HG03025 (cell line): ENCODE data around the gene TBCK.

Experiments used
- ATAC-seq: cut with Tn5 transposase; IDR thresholded peaks from one replicate; pipeline ENCODE4 v1.9.1; 2021; ENCODE audit warnings: mild to moderate bottlenecking, moderate library complexity; ENCODE audit not compliant: unreplicated experiment, low FRiP score

TBCK gene

DNA sequence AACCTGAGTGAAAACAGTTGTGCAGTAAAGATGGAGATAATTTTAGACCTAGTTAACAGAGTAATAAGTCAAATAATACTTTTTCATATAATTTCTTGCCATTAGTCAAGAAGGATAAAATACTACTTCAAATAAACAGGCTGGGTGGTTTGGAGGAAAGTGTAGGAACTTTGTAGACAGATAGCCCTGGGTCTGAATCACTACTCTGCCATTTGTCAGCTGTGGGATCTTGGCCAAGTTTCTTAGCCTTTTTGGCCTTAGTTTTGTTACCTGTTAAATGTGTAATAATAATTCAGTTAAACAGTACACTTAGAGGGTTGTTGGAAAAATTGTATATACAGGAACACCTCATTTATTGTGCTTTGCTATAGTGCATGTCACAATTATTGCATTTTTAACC, 257.1 kb downstream of the TBCK start:
- ATAC-seq = no peak

DNA sequence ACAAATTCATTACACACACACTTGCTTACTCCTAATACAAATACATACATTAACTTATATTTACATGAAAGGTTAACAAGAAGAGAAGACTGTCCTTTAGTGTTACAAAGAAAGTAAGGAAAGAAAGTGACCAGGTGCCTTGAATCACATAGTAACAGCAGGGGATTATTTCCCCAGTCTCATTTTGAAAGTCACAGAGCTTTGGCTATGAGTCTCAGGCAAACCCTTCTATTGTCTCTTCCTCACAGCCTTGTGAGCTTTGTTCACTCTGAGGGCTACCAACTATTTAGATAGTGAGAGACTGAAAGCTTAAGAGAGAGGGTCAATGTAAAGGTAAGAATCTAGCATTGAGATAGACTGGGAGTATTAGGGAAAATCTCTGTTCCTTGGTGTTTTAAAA, 259.1 kb downstream of the TBCK start:
- ATAC-seq = no peak

DNA sequence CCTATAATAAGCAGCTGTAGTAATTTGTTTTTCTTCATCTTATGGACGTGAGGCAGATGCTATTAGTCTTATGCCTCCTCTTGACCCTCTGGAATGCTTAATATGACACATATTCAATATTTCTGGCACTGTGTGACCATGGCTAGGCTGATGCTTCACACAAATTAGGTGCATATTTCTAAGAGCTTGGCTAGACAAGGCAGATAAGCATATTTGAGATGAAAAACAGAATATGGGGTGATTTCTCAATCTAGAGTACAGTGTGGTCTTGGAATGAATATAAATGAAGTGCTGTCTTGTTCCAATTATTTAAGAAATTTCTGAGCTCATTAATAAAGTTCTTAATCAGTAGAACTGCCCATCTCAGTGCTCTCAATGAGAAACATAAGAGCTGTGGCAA, 264.5 kb downstream of the TBCK start:
- ATAC-seq = no peak

DNA sequence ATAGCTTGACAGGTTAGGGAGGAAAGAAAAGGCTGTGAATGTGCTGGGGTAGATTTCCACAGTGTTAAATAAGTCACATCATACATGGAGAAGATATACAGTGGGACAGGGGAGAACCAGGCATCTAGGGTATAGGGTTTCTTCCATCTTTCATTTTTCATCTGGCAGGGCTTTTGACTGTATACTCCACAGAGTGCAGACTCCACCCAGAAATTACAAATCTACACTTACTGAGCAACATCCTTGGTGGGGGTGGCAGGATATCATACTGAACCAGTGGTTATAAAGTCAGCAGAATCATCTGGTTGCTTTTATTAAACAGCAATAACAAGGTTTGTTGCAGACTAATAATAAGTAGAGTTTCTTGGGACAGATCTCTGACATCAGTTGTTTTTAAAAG, 266.5 kb downstream of the TBCK start:
- ATAC-seq = no peak

DNA sequence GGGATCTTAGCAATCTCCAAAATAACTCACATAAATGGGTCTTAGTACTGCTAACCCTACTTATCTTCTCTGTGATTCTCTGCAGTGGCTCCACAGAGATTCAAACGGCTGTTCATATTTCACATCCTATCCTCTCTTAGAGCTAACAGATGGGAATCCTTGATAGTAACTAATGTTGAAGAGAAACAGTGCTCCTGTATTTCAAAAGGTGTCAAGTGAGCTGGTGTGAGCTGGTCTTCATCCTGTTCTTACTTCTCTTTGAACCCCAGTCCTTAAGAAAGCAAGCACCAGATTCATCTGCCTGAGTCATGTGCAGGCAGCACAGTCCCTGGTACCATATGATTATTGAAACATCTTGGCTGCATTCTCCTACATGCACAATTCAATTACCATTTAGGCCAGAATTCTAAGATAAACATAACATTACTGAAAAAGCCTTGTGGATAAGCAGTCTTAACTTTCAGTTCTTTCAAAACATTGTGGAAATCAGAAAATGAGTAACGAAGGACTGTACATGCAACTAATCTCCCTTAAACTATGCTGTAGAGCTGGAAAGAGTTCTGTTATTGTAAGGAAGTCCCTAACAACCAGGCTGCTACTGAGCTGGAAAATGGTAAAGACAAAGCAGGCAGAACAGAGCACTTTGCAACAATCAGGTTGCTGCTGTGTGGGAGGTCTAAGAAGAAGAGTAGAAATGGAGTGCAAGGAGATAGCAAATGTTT, 267.6 kb downstream of the TBCK start:
- ATAC-seq = no peak

DNA sequence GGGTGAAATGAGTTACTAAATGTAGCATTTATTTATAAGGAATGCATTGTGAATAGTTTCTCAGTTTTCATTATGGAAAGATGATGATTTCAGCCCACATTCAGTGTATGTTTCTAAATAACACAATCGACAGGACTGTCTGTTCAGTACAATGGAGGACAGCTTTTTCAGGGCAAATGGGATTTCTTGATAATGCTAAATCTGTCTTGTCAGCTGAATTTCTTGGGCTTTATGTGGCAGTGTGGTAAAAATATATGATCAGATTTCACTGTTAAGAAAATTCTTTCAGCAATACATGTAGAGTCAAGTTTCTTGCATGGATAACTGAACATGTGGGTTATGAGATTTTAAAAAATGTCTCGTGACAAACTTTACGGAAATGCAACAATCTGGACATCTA, 269.9 kb downstream of the TBCK start:
- no peak for ATAC-seq

DNA sequence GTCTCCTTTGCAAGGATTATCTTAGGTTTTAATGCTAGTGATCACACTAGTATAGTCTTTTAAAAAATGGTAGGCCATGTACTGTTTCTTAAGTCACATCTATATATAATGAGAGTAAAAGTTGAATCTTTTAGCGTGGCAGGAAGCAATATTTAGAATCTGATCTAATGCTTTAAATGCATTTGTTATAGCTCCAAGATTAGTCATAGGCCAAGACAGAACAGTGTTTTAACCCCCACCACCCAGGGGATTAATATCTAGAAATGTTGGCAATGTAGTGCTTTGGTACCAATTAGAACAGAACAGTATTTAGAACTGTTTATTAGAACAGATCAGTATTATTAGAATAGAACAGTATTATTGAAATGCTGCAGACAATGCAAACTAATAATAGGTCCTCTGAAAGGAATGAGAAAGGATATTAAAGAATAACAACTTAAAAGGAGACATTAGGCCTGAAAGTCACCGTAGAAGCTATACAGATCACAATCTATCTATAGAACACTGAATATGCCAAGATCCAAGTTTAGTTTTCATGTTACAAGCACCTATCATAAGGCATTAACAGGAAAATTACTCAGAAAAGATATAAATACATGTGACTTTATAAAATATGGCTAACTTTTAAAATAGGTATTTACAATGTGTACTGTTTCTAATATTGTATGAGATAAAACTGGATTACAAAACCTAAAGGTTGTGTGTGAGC, 274.6 kb downstream of the TBCK start:
- no peak for ATAC-seq

DNA sequence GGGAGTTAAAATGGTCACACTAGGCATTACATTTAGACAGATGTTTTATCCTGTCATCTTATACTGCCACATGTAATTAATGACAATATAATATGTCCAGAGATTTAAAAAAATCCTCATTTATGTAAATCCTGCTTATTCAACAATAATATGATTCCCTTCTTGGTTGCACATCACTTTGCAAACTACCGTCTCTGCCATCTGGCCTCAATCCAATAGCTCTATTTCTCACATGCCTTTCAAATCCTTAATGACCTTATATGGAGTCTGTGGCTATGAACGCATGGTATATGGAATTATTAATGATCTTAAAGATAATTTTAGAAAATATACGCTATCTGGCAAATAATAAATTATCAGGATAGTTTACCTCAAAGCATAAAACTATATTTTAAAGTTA, 276.2 kb downstream of the TBCK start:
- ATAC-seq = no peak

DNA sequence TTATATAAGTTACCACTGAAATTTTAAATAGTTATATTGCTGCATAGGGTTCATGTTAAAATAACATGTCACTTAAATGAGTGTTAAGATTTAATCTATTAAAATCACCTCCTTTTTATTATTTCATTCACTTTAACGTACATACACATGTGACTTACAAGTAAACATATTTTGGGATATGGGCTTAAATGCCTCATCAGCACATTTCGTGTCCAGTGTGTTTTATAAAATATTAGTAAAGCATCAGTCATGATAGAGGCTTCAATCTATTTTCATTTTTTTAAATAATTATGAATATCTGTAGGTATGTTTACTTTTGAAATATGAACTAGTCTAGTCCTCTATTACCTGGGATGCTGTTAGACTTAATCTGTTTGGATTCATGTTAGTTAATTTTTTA, 277.1 kb downstream of the TBCK start:
- no peak for ATAC-seq

DNA sequence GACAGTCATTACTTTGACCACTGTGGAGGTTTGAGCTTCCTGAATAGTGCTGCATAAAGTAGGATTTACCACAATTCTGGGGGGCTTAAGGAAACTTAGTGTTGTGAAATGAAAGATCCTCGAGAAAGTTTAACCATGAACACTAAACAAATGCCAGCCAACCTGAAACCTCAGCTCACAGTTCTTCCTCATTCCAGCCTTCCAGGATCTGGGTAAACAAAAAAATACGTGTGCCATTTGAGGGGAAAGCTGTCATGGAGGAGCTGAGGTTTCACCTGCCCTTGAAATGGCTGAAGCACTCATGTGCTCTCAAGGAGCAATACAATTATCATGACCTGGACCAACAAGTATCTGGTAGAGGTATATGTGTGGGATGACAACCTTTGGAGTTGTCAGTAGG, 278.0 kb downstream of the TBCK start:
- no peak for ATAC-seq

DNA sequence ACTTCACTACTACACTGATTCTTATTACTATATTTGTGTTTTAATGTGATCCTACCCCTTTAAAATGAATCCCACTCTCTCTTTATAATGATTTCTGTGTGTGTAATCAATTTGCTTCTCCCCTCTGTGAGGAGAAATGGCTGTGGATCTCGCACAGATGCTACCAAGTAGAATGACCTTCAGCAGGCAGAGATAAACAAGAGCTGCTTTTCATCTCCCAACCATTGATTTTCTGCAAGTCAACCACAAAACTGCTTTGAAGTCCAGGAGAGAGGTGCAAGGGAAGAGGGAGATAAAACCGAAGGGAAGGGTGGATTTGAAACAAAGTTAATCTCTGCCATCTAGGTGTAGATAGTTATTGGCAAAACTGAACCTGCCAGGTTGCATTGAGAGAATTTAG, 279.2 kb downstream of the TBCK start:
- ATAC-seq = no peak

DNA sequence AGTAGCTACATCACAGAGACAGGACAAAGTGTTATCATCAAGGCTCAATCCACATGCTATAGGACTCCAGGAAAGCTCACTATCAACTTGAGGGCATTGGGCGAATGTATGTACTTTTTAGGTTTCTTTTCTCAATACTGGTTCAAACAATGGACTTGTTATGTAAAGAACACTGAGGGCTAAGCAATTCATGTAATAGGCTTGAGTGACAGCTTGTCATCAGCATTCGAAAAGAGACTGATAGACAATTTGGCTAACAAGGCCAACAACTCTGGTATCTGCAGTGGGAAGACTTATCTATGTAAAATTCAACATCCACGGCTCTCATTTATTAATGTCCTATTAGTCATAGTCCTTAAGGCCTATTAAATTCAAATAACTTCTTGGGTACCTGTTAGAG, 279.7 kb downstream of the TBCK start:
- no peak for ATAC-seq

DNA sequence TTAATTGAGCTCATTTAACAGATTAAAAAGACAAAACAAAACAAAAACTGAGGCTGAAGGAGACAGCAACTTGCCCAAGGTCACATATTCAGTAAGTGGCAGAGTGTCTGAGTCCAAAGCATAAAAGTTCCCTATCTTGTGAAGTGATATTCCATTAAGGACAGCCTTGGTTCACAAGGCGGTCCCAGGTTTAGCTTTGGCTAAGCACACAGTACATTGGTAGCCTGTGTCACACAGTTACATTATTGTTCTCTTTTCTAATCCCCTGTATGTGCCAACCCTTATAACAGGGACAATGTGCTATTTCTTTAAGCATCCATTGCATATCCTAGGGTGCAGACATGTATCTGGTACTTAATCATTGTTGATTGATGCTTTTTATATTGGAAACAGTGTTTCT, 280.8 kb downstream of the TBCK start:
- ATAC-seq = no peak

DNA sequence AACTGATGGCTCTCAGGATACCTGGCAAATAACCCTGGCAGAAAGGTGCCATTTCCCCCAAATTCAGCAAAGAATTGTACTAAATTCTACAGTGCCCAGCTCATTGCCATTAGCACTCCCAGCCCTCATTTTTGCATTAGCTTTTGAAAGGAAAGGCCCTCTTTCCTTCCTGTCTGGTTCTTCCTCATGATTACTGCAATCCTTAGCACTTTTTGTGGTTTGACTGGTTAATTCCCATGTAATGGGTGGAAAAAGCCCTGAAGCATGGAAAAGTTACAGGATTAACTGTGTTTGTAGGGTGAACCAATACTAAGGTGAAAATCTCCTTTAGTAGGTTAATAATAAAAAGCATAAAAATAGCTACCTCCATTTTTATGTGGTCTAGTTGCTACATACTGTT, 281.3 kb downstream of the TBCK start:
- no peak for ATAC-seq

DNA sequence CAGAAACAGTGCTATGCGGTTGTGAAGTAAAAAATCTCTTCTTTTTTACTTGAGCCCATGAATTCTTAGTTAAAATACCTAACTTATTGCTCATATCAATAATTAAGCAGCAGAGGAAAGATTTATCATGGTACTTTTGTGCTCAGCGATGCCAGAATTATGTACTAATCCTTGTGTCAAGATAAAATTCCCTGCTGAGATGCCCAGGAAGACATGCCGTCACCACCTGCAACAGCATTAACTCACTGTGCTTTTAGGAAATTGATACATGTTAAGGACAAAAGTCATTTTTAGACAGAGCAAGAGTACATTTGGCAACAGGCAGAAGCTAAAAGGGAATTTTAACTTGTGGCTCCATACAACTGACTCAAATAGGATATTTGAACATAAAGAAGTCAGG, 281.8 kb downstream of the TBCK start:
- no peak for ATAC-seq

DNA sequence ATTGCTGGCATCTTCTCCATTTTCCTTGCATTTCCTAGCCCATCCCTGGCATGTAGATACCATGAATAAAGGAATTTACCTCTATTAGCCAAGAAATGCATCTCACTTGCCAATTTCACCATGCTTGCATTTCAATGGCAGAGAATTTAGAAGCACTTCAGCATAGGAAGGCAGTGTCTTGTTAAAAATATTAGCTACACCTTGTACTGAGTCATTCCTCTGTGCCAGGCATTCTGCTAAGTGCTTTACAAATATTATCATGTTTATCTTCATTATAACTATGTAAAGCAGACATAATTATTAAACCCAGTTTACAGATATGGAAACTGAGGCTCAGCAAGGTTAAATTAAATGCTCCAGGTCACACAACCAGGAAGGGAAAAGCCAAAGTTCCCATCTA, 282.5 kb downstream of the TBCK start:
- no peak for ATAC-seq

DNA sequence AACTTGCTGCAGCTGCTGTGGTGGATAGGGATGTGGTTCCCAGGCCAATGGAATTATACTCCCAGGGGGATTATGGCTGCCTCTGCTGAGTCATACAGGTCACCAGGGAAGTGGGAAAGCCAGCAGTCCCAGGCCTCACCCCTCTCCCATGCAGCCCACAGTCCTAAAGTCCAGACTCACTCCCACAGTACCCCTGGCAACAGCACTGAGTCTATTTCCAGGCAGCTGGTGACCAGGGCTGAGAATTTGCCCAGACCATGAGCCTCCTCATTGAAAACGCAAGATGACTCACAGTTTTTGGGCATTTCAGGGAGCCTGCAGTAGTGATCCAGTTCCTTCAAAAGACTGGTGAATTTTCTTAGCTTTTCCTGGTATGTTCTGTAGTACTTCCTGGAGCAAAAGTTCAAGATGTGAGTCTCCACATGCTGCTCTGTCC, 283.1 kb downstream of the TBCK start:
- ATAC-seq = no peak

DNA sequence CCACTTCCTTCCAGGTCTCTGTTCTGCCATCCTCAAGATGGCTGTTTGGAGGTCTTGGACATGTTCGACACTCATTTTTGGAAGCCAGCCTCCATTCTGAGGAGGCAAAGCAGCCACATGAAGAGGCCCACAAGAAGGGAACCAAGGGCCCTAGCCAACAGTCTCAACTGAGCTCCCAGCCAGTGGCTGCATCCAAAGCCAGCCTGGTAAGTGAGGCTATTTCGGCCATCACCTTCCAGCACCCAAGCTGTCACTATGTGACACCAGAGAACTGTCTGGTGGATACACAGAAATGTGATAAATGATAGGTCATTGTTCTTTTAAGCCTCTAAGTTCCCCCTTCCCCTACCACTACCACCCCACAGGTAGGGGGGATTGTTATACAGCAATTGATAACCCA, 293.6 kb downstream of the TBCK start:
- no peak for ATAC-seq

DNA sequence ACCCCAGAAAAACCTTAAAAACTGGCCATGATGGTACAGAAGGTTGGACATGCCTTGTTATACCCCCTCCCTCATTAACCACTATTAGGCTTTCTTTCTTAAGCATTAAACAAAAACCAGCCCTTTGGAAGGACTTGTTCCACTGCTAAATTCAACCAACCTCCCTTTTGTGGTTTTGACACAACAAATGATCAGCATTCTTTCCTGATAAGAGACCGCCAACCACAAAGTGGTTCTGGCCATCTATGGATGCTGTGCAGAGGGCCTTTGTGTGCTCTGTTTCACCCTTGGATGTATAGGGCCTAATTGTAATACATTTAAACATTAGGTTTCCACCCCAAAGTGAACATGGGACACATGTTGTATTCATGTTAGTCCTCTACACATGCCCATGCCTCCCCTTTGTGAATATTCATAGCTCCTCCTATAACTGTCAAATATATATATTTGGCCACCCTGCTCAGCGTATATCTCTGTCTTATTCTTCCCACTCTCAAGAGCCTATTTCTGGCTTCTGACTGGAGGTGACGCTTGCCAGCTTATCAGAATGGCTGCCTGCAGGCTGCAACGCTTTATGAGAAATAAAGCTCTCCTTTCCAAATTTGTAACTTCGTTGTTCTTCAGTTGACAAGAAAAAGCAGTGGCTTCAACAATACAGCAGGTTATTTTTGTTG, 294.1 kb downstream of the TBCK start:
- no peak for ATAC-seq

DNA sequence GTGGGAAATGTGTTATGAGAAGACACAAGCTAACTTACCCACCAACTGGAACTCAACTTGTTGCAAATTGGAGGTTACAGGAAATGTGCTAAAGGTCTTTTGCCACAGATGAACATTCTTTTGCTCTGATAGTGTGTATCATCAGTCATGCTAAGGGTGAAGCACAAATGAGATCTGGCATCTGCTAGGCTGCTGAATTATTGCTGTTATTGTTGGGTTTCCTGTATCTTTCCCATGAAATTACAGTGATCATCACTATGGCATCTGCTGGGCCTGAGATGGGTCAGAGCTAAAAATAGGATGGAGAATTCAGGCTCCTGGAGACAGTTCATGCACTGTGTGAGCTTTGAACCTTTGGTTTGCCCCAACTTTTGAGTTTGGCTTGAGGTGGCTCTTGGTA, 296.2 kb downstream of the TBCK start:
- ATAC-seq = no peak

DNA sequence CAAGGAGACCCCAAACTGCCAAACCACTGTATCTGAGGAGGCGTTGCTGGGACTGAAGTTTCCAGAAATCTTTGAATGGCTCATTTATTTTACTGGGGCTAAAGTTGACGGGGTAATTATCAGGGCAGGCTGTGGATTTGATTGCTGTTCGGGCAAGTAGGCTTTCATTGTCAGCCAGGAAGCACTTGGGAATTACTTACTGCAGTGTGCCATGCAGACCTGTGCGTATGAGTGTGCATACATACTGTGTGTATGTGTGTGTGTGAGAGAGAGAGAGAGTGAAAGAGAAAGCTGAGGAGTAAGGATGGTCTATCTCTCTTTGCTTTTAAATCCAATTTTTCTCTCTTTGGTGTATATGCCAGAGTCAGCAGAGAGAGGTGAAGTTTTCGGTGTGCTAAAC, 298.0 kb downstream of the TBCK start:
- no peak for ATAC-seq

DNA sequence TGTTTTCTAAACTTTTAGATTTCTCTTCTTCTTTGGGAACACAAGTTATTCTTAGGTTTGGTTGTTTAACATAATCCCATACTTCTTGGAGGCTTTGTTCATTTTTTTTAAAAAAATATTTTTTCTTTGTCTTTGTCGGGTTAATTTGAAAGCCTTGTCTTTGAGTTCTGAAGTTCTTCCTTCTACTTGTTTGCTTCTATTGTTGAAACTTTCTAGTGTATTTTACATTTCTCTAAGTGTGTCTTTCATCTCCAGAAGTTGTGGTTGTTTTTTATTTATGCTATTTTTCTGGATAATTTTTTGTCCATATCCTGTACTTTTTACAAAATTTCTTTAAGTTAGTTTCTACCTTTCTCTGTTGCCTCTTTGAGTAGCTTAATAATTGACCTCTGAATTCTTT, 304.6 kb downstream of the TBCK start:
- ATAC-seq = no peak
